ENCODE measurements around the gene FOXC1. TPM values are rescaled to one million over a fixed set of nuclear protein-coding genes. Genes with fewer than 3 reads are reported as not detected.

The FOXC1 gene
- total and polyA plus RNA-seq, 9 of the 15 experiments (the other 6 are each of a cell fraction or from before 2014, with no cell fraction given) = not detected

DNA sequence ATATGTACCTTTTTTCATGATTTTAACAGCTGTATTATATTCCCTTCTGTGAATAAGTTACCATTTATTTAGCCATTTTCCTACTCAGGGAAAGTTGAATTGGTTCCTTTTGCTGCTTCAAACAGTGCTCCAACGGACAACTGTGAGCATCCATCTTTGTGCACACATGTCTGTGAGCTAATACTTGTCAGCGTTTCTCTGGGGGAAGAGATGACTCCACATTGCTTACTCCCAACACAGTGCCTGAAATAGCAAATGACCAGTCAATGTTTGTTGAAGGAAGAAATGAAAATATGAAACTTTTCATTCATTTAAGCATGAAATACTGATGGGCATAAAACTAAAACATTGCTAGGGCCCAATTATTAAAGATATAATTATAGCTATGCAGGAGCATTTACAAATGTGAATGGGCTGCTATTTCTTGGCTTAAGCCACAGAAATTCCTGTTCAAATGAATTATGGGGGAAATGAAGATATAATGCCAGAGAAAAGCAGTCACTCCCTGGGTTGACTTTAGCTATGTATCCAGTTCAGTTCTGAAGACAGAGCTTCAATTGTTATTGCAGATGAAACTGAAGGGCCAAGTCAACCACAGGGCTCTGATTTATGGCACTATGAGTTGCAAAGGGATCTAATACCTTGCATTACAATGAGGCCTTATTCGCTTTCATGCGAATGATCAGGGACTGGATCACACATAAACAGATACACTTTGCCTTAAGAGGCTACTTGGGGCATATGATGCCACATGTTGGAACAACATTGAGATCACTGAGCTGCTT lies 47.4 kb upstream of the FOXC1 start:
- POLR2A ChIA-PET = no interaction called here

DNA sequence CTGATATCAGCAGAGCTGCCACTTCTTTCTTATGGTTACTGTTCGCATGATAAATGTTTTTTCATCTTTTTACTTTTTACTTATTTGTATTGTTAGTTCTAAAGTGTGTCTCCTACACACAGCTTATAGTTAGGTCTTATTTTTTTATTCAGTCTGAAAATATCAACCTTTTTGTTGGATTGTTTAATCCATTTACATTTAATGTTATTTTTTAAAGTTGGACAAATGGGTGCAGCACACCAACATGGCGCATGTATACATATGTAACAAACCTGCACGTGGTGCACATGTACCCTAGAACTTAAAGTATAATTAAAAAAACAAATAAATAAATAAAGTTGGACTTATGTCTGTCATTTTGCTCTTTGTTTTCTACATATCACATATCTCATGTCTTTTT lies 40.3 kb upstream of the FOXC1 start:
- intact Hi-C loops (cut with micrococcal nuclease) = no loop called here
- Histone ChIP-seq H3K79me2 (ENCODE audit: control insufficient read depth, insufficient read depth, low read length) (no peaks in the 10 kb centered on the region), H3K4me3 (no peak overlapping the region), H3K9ac (ENCODE audit: insufficient read depth in 1 of 2, low read depth in 2 of 2, low read length in 2 of 2) (no peak overlapping the region), H4K20me1 (replicated peaks; ENCODE audit: control insufficient read depth, insufficient read depth, low read length) (no peaks in the 10 kb centered on the region), H3K36me3 (ENCODE audit: control insufficient read depth, insufficient read depth, low read length) (no peaks in the 10 kb centered on the region), H3K4me2 (ENCODE audit: insufficient read depth, low read length) (no peak overlapping the region), H3K9me3 (replicated peaks; ENCODE audit: control insufficient read depth, insufficient read depth, low read depth, low read length) (no peaks in the 10 kb centered on the region), H3K27ac (ENCODE audit: extremely low read depth, low read depth, low read length) (no peak overlapping the region), H3K9me1 (ENCODE audit: control insufficient read depth, insufficient read depth, low read length) (no peaks in the 10 kb centered on the region), H3K4me1 (replicated peaks in 1 of 2; ENCODE audit: control insufficient read depth in 2 of 2, insufficient read depth in 2 of 2, low read length in 2 of 2) (no peaks in the 10 kb centered on the region), H3K27me3 (ENCODE audit: control insufficient read depth in 2 of 2, insufficient read depth in 2 of 2, low read length in 2 of 2) (no peaks in the 10 kb centered on the region), H2AFZ (ENCODE audit: low read depth, low read length) (no peak overlapping the region)
- BruUV-seq (replicated peaks) = no TSS peak
- ATAC-seq (no peak), FAIRE-seq (no peak), DNase-seq (ENCODE audit: extremely low read depth in 1 of 4, low spot score in 3 of 4) (no peak)
- TF ChIP-seq KLF10 (CRISPR knock-in tag; IDR thresholded peaks at IDR 0.05) = no peak
- peak; percentile 94 for TF ChIP-seq ZNF507 (tag; conservative IDR thresholded peaks at IDR 0.05)
- TF ChIP-seq PHF20 (IDR thresholded peaks at IDR 0.05; ENCODE audit: partially characterized antibody) = no peak
- in situ Hi-C loops (cut with MboI) = no loop called here
- WGBS (ENCODE audit: insufficient coverage, low coverage, missing lambda C conversion rate) = 1% methylated on average over 3 of the region's 3 CpGs
- ChIA-PET POLR2A (no interaction called here), CTCF (ENCODE audit: low intra/inter-chr PET ratio) (no interaction called here)

More for the DNA sequence above, 47.4 kb upstream of the FOXC1 start:
- Histone ChIP-seq H3K9me1 (ENCODE audit: control insufficient read depth, insufficient read depth, low read length) (no peaks in the 10 kb centered on the region), H2AFZ (ENCODE audit: low read depth, low read length) (no peak overlapping the region), H3K9ac (ENCODE audit: insufficient read depth in 1 of 2, low read depth in 2 of 2, low read length in 2 of 2) (no peak overlapping the region), H3K9me3 (replicated peaks; ENCODE audit: control insufficient read depth, insufficient read depth, low read depth, low read length) (no peaks in the 10 kb centered on the region), H3K4me1 (replicated peaks in 1 of 2; ENCODE audit: control insufficient read depth in 2 of 2, insufficient read depth in 2 of 2, low read length in 2 of 2) (no peaks in the 10 kb centered on the region), H4K20me1 (replicated peaks; ENCODE audit: control insufficient read depth, insufficient read depth, low read length) (no peaks in the 10 kb centered on the region), H3K79me2 (ENCODE audit: control insufficient read depth, insufficient read depth, low read length) (no peaks in the 10 kb centered on the region), H3K27me3 (ENCODE audit: control insufficient read depth in 2 of 2, insufficient read depth in 2 of 2, low read length in 2 of 2) (no peaks in the 10 kb centered on the region), H3K4me3 (no peak overlapping the region), H3K27ac (ENCODE audit: extremely low read depth, low read depth, low read length) (no peak overlapping the region), H3K4me2 (ENCODE audit: insufficient read depth, low read length) (no peak overlapping the region), H3K36me3 (ENCODE audit: control insufficient read depth, insufficient read depth, low read length) (no peaks in the 10 kb centered on the region)
- in situ Hi-C loops (cut with MboI) (no loop called here), intact Hi-C loops (cut with micrococcal nuclease) (no loop called here)
- BruUV-seq (replicated peaks) = no TSS peak
- DNase-seq (ENCODE audit: extremely low read depth in 1 of 4, low spot score in 3 of 4) = no peak
- 1% methylated on average over 4 of the region's 4 CpGs for WGBS (ENCODE audit: insufficient coverage, low coverage, missing lambda C conversion rate)
- FAIRE-seq = peak; percentile 6
- TF ChIP-seq TRIM24 (IDR thresholded peaks at IDR 0.05) = no peak
- TF ChIP-seq FOXP1 (CRISPR knock-in tag; IDR thresholded peaks at IDR 0.05) = no peak
- CTCF ChIA-PET (ENCODE audit: low intra/inter-chr PET ratio) = no interaction called here
- no peak for ATAC-seq

All from K562 (cell line).